Left hindlimb (tissue), 1 donor: Measurements from ENCODE around the gene F5.

Source experiments
- DNase-seq: peaks from one replicate; pipeline ENCODE4 v3.0.0-alpha.2; 2018

Gene F5

DNA sequence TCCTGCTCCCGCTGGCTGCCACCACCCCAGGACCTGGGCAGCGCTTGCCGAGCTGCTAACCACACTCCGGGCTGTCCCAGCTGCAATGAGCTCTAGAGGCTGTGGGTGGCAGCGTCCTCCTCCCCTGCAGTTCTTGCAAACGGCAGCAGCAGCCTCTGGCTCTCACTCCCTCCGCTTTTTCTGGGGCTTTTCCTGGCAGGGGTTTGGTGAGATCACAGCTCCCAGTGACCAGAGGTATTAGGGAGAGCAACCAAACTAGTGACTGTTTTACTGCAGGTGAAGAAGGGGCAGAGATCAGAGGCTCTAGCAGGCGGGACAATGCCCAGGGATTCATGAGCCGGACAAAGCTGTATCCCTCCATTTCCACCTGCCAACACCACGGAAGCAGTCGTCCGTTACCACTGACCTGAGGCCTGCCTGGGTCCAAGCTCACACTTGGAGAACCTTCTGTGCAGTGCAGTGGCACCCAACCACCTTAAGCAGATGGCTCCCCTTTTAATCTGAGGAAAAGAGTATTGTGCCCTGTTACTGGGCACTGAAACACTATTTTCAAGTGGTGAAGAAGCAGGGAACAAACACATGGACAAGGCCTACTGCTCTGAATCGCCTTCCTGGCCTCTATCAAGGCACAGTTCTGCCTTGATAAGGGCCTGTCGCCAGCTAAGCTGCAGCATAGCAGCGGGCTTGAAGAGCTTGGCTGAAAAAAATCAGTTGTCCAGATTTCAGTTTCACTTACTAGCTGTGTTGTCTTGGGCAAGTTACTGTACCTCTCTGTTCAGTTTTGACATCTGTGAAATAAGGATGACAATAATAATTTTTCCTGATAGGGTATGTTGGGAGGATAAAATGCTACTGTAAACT is at the start of gene F5:
TSS of gene F5 (minus strand) at position 87 of the 861 bp plus-strand sequence. CDS start 95 bp downstream, outside the sequence.
- DNase-seq = peak; percentile 36

DNA sequence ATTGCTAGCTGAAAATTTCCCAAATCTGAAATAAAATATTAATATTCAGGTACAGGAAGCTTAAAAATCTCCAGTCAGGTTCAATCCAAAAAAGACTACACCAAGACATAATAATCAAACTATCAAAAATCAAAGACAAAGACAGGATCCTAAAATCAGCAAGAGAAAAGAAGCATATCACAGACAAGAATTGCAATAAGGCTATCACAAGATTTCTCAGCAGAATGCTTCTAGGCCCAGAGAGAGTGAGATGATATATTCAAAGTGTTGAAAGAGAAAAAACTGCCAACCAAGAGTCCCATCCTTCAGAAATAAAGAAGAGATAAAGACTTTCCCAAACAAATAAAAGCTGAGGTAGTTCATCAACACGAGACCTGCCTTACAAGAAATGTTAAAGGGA is 48.6 kb upstream of the F5 start:
- no peak for DNase-seq

DNA sequence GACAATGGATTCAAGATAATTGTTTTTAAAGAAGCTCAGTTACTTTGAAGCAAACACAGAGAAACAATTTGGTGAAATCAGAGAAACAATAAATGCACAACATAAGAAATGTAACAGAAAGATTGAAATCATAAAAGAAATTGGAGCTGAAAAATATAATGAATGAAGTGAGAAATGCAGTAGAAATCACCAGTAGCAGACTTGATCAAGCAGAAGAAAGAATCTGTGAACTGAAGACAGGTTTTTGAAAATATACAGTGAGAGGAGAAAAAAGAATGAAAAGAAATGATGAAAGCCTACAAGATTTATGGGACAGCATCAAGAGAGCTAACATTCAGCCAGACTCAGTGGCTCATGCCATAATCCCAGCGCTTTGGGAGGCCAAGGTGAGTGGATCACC is 47.9 kb upstream of the F5 start:
- no peak for DNase-seq

DNA sequence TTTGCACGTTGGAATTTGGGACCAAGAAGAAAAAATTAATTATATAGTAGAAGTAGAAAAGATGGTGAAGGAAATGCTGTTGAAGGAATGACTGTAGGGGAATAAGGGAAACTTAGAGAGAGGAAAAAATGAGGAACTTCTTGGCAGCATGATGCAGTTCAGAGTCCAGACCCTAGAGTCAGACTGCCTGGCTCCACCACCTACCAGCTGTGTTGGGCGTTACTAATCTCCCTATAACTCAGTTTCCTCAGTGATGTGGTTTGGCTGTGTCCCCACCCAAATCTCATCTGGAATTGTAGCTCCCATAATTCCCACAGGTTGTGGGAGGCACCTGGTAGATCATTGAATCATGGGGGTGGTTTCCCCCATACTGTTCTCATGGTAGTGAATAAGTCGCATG is 45.0 kb upstream of the F5 start:
- DNase-seq = no peak

DNA sequence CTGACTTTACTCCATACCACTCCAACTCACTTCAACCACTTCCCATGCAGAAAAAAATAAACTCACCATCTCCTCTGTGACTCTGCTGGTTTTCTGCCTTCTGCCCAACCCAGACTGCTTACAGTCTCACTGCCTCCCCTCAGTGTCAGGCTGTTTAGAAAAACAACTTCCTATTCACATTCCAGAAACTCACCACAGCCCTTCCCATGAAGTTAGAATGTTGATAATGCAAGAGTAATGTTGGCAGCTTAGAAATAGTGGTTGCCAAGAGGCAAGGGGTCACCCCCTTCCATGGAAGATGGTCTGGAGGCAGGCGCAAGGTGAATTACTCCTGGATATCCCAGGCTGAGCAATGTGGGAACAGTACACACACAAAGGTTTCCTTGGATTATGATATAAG is 43.7 kb upstream of the F5 start, which contains the start of gene SELP:
TSS of gene SELP (minus strand) at position 119 of the 400 bp plus-strand sequence. CDS start at position 69, 50 bp downstream.
- DNase-seq = no peak

DNA sequence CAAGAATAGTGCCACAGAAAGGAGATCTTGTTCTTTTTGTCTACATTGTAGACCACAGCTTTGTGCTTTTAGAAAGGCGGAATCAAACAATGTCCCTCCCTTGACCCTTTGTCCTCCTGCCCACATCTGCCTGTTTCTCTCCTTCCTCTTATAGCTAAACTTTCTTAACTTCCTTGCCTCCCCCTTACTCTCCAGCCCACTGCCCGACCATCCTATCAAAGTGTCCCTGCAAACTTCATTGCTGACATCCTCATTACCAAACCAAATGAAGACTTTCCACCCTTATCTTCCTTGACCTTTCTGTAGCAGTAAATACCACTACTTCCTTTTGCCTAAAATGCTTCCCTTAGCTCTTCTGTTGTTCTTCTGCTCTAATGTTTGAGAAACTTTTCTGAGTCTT is 38.6 kb upstream of the F5 start:
- no peak for DNase-seq

DNA sequence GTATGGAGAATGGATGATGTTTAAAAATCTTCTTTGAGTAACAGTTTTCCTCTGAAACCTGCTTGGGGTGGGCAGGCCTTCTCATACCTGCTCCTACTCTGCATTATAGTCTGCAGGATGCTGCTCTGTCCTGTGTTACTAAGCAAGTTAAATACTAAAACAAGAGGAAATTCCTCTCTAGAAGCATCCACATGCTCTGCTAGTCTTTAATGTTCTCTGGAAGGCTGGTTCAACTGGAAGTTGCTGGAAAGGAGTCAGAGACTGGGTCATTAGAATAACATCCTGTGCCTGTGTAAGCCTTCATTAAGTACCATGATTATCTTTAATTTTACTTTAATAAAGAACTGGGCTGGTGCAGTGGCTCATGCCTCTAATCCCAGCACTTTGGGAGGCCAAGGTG is 37.8 kb upstream of the F5 start:
- no peak for DNase-seq

DNA sequence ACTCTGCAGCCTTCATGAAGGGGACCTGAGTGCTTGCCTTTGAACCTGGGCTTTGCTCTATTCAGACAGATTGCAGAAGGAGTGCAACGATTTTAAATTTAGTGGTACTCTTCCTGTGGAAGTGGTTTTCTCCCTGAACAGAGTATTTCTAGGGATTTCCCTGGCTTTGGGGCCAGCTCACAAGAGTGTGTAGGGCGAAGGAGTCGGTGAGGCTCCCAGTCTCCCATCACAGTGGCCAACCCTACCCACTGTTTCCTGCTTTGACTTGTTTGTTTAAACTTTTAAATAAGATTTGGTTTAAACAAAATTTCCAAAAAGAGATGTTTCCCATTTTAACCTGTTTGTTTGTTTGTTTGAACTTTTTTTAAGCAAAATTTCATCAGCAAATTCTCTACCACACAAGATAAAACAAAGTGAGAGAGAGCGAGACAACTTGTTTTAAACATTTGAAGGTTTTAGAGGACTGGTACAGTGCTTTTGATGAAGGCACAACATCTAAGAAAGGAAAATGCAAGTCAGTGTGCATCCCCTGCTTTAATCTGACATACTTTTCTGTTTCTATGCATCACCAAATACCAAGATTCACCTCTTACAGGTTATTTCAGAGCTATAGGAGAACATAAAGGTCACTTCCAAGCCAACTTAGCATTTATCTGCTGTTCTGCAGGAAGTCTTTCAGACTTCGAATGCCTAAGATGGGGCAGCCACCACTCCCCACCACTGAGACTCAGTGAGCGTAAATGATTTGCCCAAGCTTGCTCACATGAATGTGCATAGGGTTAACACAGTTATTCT is 37.0 kb upstream of the F5 start:
- no peak for DNase-seq

DNA sequence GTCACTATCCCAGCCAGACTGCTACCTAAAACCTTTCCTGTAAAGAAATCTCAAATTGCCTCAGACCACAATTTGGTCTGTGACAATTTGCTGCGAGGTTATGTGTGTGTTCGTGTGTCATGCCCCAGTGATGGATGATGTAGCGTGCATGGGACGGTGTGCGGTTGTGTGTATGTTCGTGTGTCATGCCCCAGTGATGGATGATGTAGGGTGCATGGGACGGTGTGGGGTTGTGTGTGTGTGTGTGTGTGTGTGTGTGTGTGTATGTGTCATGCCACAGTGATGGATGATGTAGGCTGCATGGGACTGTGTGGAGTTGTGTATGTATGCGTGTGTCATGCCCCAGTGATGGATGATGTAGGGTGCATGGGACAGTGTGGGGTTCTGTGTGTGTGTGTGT is 34.3 kb upstream of the F5 start:
- DNase-seq = no peak

DNA sequence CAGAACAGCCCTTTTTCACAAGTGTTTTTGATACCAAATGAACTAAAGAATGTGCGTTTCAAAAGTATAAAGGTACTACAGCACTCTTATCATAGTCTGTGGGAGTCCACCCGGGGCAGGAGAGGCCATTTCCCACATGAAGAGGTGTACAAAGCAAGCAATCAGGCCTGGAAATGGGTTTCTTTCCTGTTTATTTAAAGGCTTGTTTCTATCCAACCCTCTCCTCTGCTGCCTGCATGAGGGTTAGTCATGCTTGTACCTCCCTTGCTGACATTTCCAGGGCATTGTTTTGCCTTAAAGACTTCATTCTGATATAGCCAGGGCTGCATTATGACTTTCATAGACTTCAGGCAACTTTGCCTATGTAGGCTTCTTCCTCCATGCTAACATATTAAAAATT is 32.1 kb upstream of the F5 start:
- DNase-seq = no peak

DNA sequence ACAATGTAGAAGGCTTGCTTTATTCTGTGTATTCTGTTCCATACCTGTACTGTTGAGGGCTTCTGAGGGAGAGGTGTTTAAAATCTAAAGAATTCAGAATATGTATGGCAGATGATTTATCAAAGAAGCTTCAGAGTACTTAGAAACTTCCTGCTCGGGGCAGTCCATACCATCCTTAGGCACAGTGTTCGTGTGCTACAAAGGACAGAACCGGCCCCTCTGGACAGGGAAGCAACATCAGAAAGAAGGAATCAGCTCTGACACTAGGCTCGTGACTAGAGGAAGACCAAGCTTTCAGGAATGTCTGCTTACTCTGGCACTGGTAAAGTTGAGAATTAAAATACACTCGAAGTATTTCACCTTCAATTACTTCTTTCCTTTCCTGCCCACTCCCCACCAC is 29.5 kb upstream of the F5 start:
- DNase-seq = no peak

DNA sequence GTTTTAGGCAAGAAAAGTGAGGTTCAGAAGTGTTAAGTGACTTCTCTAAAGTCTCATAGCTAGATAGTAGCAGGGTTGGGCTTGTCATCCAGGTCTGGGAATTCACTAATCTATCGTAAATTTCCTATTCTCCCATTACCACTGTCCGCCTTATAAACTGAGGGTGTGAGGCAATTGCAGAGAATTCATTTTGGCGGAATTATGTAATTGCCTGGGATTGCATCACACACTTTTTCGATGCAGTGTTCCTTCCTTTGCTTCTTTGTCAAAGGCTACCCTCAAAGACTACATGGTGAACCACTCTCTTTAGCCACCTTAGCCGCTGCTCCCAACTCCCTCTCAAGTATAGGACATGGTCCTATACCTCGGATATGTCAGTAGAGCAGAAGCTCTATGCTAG is 24.6 kb upstream of the F5 start:
- DNase-seq = no peak

DNA sequence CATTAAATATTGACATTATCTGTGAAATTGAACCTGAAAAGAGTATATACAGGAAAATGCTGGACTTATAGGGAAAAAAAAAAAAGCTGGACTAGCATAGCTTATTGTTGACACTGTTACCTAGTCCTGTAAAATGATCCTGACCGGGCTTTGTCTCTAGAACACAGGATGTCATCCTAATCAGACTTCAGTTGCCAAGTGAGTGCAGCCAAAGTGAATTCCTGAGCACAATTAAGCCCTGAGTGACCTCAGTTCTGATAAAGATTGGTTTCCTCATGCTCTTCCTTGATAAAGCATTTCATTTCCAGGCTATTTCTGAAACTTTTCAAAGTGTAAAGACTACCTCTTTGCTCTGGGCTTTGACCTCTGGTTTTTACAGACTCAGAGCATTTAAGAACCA is 23.8 kb upstream of the F5 start:
- no peak for DNase-seq

DNA sequence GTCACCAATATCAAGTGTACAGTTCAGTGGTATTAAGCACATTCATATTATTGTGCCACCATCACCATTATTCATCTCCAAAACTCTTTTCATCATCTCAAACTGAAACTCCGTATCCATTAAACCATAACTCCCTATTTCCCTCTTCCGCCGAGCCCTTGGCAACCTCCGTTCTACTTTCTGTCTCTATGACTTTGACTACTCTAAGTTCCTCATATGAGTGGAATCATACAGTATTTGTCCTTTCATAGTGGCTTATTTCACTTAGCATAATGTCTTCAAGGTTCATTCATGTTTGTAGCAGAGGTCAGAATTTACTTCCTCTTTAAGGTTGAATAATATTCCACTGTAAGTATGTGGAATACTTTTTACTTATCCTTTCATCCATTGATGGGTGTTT is 21.9 kb upstream of the F5 start:
- no peak for DNase-seq

DNA sequence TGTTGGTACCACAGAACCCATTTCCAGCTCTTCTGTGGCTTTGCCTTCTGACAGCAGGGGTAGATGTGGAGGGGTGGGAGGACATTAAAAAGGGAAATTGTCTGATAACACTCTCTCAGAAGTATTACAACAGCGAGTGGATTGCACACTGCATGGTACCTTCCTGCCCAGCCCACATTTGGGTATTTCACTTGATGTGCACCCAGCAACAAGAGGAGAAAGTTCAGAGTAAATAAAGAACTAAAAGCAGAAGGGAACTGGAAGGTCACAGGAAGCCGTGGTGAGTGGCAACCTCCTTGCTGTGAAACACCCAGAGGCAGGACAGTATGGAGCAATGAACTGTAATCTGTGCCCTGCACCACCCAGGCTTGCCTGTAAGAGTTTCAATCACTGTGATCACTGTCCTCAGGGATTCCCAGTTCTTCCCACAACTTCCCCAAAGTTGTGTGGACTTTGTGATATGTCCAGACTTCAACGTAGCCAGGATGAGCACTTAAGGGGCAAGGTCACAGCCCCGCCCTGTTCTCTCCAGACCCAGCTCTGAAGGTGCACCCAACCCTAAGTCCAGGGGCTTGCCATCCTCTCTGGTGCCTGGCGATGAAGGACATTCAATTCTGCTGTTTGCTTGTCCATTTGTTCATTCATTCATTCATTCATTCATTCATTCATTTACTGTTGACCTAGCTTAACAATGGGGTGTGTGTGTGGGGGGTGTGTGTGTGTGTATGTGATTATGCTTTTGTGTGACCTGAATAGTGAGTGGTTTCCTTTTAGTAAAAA is 18.7 kb upstream of the F5 start:
- DNase-seq = no peak

DNA sequence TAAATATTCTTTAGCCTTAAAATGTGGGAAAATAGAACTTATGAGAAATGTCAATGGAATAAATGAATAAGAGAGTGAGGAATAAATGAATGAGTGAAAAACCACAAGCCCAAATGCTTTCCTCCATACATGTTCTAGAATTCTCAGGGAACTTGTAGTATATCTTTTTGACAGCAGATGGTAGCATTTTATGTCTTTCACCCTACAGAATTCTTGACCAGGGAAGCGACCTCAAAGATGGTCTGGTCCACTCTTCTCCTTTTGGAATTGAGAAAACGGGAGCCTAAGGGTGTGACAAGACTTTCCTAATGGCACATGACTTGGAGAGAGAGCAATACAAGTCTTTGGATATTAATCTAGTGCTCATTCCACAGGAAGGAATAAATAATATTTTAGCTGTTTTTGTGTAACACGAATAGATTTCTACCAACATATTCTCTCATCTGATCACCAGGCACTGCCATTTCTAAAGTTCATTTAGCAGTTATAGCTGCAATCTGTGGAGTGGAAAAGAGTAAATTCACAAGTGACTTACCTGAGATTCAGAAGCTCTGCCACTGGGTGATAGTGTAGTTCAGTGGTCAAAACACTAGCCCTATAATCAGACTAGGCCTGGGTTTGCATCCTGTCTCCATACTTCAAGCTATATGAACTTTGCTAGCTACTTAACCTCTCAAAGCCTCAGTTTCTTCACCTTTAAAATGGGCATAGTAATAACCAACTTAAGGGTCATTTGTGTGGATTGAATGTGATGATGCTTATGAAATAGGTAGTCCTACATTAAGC is 15.0 kb upstream of the F5 start:
- no peak for DNase-seq

DNA sequence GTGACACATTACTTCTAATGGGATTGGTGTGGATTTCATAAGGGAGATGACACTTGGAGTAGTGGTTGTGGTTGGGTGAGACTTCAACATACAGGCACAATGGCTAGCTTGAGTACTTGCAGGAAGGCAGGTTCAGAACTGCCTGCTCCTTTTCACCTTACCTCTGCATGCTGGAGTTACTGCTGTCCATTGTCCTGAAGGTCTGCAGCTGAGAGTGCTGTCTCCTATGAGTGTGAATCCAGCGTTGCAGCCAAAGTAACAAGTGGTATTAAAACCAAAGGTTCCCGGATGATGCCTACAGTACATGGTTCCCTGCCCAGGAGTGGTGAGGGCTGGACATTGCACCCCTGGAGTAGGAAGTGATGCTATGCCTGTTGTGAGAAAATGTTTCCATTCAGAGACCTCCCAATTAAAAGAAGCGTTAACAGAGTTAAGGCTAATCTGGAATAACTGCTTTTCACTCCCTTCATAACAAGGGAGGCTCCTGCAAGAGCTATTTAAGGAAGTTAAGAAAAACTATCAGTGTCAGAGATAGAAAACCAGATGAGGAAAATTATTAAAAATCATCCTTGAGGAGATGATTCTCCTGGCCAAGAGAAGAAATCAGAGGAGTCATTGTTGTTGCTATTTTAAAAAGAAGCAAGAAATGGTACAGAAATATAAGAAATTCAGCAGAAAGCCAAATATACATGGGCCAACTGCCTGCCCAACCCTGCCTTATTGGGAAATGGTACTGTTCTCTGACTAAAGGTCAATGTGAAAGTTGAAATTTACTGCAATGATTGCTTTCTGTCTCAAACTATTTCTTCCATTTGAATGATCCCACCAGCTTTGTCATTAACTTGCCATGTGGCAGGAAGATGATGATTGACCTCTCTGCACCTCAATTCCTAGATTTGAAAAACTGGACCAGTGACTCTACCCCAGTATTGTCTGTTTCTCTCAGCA is 9.8 kb upstream of the F5 start:
- DNase-seq = no peak

DNA sequence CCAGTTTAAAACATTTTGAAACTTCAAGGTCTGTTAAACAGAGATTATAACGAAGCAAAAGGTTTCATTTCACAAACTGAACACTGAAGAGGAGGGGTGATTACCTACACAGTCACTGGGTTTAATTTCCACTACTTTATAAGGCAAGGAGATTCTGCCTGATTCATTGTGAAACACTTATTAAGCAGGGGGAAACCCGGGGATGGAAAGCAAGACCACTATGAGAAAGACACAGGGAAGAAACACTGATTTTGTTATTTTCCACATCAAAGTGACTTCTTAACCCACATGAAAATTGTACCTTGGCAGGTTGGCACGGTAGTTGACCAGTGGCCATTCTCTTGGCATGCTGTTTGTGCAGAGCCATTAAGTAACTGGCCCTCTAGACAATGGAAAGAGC is 8.1 kb upstream of the F5 start:
- no peak for DNase-seq

DNA sequence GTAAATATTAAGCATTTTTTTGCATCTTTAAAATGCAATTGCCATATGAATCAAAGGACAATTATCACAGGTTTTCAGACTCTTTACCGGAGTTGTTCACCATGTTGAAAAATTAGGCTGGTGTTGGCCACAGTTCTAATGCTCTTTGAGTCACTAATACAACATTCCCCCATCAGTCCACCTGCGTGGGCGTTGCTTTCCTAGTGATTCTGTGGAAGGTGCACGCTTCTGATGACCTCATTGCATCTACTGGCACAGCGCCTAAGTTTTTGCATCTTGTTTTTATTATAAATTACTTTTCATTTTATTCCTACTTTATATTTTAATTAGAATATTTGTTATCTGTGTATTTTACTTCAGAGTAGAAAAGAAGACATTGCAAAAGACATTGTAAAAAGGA is 4.7 kb upstream of the F5 start:
- no peak for DNase-seq

DNA sequence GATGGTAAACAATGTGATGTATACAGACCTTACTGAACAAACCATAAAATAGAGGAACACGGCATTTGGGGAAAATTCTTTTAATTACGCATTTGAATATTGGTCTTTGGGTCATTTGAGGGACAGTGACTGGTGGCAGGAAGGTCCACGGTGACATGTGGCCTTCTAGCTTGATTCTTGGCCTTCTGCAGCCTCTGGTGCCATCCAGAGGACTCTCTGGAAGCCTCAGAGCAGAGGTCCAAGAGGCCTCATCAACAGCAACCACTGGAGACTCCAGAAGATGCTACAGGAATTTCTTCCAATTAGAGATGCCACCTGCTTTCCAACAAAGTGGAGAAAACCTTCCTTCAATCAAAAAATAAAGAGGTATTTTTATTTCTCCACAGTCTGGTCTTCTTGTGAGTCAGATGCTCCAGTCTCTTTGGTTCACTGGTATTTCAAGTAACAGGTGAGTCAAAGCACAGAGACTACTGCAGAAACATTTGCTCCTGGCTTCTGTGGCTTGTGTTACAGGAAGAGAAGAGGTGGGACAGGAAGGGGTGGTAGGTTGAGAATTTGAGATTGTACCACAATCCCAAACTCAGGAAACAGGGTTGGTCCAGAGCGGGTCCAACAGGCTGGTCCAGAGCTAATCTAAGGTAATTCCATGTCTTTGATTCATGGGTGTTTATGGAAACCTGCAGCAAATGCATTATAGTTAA is 2.7 kb upstream of the F5 start:
- DNase-seq = no peak

DNA sequence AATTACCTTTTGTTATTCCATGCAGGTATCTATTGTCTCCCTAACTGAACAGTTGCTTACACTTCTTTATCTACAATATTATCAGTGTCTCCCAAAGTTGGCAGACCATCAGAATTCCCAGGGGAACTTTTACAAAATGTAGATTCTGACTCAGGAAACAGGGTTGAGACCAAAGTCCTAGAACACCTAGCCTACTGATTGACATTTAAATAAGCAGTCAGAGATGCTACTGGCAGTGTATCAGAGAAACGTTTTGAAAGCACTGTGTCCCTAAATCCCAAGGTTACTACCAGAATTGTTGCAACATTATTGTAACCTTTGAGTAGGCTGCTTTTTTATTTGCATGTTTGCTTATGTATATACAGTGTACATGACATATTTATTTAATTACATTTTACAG is 1.8 kb upstream of the F5 start:
- no peak for DNase-seq
